Lung microvascular endothelial cell (primary cell): ENCODE measurements around the gene SLC16A9. TPM values are rescaled to one million over a fixed set of nuclear protein-coding genes. Genes with fewer than 3 reads are reported as not detected.

Experiments
- DNase-seq, 2 donors: peaks; one replicate each; pipeline versions ENCODE4 v3.0.0 to v3.0.0-alpha.2; 2010; ENCODE audit warnings: low read depth in 2 of 2
- total RNA-seq: library from RNA; depleted of rRNA; stranded (reverse); fragments of >200 nt; gene quantifications from 2 replicates; pipeline ENCODE4 v1.2.1, GENCODE V29; 2014

SLC16A9 gene
- total RNA-seq, 1 donor from 2014 or later, result not detected

DNA sequence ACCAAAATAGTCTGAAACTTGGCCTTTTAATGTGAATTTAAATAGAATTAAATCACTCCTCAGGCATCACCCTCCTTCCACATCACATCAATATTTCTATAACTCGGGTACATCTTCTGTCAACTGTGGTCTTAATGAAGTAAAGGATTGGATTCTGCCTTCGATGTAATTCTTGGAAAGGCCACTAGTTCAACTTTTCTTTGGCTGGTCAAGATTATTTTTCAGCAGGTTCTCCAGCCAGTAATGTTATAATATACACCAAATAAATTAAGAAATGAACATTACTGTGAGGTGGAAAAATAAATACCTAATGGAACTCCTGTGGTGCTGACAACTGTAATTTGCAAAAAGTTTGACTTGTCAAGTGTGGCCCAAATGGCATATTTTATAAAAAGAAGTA, 9.7 kb upstream of the SLC16A9 start:
- DNase-seq, result no peak

DNA sequence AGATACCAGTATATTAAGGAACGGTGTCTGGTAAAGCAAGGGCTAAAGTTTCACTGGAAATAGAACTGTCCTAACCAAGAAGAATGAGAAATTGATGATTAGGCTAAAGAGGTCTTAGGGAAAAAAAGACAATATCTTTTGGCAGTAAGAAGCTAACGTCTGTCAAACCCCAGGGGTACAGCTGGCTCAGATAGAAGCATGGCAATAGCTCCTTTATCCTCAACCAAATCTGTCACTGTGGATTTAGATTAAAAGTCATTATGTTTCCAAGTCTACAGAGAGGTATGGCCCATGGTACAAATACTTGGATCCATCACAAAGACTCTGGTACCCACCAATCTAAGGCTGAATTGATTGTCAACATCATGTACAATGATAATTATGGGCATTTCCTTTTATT, 8.6 kb upstream of the SLC16A9 start:
- no peak for DNase-seq

DNA sequence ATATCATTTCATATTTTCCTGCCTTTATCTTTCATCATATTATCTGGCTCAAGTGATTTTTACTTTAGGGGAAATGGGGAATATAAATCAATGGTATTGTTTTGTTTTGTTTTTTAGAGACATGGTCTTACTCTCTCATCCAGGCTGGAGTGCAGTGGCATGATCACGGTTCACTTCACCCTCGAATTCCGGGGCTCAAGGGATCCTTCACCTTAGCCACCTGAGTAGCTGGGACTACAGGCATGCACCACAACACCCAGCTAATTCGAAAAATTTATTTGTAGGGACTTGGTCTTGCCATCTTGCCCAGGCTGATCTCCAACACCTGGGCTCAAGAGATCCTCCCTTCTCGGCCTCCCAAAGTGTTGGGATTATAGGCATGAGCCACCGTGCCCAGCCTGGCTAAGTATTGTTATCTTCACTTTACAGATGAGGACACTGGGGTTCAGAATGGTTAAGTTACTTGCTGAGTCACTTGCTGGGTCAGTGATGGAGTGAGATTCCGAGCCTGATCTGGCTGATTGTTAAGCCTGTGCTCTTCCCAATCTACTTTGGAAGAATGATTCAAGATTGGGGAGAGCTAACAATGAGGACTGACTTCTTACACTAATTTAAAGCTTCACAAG, 3.7 kb upstream of the SLC16A9 start:
- DNase-seq, result no peak

DNA sequence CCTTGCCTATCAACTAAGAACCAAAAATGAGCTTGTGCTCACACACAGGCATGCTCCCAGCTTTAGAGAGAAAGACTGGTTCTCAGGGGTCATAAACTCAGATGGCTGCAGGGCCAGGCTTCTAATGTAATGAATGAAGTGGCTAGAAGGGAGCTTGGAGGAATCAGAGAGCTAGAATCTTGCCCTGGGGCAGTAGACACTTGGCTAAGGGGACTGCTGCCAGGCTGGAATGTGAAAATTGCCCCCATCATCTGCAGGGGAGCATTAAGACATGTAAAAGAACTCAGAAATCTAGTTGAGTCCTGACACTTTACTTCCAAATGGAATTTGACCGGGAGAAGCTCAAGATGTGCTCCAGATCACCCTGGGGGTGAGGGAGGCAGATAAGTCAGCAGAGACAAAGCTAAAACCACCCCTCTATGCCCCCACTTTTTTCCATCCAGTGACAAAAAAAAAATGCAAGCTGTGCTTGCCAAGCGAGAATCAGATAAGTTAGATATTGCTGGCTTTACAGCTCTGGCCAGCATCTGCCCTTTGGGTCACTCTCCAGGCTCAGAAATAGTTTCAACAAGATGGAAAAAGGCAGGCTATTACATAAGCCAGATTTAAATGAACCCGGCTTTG, 2.3 kb upstream of the SLC16A9 start:
- no peak for DNase-seq

DNA sequence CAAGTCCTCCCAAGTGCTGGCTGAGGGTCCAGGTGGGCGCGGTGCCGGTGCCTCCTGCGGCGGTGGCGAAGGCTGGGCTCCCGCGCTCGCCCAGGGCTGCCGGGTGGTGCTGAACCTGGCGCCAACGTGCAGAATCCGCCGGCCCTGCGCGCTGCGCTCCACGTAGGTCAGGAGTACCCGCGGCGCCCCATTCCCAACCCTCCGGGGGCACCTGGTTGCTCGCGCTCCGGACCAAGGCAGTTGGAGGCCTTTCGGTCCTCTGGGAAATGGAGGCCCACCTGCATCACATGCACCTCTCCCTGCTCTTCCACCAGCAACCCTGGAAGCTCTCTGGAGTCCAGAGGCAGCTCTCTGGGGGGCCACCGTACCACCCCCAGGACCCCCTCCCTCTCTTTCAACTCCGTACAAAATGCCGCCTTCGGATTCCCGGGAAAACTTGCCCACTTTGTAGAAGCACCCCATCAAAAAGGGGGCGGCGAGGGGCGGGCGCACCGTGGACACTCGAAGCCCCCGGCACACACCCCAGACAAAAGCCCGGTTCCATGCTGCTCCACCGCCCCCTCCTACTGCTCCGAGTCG, 745 bp downstream of the SLC16A9 start:
- peak in 1 of 2 donors; percentile 0 for DNase-seq

DNA sequence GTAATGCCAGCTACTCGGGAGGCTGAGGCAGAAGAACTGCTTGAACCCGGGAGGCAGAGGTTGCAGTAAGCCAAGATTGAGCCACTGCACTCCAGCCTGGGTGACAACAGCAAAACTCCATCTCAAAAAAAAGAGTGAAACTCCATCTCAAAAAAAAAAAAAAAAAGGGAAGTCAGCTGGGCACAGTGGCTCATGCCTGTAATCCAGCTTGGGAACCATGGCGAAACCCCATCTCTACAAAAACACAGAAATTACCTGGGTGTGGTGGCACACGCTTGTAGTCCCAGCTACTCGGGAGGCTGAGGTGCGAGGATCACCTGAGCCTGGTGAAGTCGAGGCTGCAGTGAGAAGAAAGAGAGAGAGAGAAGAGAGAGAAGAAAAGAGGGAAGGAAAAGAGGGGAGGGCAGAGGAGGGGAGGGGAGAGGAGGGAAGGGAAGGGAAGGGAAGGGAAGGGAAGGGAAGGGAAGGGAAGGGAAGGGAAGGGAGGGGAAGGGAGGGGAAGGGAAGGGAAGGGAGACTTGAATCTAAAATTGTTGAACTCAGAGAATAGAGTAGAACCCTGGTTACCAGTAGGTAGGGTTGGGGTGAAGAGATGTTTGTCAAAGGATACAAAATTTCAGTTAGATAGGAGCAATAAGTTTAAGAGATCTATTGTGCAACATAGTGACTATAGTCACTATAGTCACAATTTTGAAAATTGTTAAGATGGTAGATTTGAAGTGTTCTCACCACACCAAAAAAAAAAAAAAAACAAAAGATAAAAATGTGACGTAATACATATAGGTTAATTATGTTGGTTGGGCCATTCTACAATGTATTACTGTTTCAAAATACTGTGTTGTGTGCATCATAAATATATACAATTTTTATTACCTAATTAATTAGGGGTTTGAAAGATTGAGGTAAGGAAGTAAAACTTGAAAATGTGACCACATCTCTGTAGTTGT, 2.5 kb downstream of the SLC16A9 start:
- DNase-seq, result no peak

DNA sequence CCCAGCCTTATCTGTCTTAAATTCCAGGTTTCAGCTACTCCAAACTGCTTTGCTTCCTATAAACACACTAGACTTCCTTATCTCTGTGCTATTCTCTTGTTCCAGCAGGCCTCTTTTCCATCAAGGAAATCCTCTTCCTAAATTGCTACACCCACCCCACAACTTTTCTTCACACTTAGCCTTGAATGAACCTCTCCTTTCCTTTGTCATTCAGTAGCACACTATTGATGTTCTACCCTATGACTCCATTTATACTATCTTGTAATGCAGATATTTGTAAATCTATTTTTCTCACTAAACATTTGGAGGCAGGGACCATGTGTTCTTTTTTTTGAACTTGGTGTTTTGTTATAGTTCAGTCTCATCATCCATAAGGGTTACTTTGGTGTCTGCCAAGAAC, 3.7 kb downstream of the SLC16A9 start:
- no peak for DNase-seq

DNA sequence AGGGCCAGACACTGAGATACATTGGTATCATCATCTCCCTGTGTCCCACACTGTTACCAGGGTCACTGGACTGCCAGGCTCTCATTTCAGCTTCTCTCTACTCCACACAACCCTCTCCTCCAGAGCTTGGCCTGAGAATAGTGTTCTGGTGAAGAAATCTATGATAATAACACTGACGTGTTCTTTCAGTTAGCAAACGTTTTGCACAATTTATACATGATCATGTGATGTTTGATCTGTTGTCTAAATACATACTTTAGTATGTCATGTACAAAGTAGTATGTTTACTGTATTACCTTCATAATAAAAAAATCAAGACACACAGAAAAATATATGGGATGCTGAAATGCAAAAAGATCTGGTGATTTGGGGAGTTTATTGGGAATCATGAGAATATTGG, 5.0 kb downstream of the SLC16A9 start:
- DNase-seq, result no peak

DNA sequence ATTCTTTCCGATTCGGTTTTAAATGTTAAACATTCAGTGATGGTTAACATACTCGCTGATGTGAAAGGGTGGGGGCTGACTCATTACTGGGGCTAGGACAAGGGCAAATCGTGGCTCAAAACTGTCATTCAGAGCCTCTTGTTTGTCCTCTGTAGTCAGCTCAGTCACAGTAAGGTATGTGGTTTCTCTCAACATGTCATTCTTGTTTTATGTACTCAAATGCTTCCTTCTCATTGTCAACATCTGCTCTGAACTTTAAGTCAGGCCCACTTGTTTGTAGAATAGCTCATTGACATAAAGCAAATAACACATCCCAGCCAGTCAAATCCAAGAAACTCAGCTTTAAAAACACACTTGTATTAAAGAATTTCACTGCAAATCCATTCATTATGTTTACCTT, 7.3 kb downstream of the SLC16A9 start:
- no peak for DNase-seq

DNA sequence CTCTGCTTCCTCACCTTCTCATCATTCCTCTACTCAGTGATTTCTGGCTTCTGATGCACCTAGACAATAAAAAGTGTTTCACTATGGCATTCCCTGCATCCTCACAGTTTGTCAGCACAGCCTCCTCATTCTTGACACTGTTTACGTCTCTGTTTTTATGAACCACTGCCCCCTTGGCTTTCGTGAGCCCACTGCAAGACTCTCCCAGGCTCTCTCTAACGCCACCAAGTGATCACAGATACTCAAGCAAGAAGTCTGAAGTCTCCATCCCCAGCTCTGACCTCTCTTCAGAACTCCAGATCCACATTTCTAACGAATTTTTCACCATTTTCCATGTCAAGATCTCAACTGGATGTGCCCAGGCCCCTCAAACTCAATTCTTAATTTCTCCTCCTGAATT, 8.9 kb downstream of the SLC16A9 start:
- no peak for DNase-seq

DNA sequence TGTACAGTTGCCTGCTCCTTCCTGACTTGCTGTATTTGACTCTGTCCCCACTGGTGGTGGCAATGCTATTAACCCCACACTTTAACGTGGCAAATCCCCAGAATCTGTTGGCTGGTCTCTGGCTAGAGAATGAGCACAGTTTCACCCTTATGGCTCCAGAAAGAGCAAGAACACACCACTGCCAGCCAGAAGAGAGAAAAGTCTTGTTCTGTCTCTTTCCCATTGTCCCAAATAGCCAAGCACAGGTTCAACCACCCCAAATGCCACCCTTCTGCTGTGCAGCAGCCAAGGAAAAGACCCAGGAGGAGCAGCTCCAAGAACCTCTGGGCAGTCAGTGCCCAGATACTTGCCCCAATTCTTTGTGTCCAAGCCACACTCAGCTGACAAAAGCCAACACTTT, 11.3 kb downstream of the SLC16A9 start:
- no peak for DNase-seq

DNA sequence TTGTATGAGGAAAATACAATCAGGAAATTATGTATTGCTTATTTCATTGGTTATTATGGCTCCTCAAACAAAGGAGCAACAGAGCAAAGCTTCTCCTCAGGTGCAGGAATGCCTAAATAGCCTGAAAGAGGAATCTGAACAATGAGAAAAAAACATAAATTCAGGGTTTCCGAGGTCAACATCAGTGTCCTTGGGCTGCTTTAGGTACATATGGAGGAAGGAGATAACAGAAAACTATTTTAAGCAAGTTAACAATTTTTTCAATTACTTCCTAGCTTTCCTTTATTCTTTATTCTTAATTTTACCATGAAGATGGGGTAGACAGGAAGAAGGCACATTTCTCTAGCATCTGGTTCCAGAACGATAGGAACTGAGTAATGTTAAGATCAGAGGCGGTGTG, 14.0 kb downstream of the SLC16A9 start:
- DNase-seq, result no peak

DNA sequence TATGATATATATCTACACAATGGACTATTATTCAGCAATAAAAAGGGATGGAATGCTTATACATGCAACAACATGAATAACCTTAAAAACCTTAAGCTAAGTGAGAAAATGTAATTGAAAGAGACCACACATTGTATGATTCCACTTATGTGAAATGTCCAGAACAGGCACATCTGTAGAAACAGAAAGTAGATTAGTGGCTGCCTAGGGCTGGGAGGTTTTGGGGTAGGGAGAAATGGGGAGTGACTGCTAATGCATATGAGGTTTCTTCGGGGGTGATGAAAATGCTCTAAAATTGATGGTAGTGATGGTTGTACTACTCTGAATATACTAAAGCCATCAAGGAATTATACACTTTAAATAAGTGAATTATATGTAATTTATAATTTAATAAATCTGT, 14.7 kb downstream of the SLC16A9 start:
- DNase-seq, result no peak

DNA sequence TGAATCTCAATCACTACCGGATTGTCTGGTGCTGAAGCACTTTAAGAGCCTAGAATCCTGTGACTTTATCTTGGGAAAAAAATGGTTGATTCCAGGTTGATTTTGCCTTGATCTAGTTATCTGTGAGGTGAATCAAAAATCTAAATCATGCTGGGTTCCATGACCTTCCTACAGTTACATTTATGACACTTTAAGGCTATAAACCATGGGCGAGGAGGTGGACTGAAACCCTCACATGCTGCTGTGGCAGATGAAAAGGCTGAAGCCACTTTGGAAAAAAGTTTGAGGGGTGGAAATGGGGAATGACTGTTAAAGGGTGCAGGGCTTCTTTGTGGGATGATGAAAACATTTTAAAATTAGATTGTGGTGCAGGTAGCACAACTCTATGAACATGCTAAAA, 17.5 kb downstream of the SLC16A9 start:
- DNase-seq, result no peak

DNA sequence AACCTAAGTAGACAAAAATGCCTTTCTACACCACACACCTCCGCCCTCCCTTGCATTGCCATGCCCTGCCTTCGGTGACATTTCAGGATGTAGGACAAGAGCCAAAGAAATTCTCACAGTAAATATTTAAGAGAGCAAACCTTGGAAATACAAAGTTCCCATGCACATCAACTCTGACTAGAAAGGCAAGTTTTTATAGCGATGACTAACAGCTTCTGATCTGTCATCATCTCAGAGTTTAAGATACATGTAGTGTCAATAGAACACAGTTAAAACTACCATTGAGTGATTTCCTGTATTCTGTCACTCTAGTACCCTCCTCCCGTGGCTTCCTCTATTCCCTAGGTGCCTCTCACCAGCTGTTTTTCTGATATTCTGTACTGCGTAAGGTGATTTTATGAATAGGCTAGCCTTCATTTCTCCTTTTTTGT, 20.7 kb downstream of the SLC16A9 start:
- no peak for DNase-seq

DNA sequence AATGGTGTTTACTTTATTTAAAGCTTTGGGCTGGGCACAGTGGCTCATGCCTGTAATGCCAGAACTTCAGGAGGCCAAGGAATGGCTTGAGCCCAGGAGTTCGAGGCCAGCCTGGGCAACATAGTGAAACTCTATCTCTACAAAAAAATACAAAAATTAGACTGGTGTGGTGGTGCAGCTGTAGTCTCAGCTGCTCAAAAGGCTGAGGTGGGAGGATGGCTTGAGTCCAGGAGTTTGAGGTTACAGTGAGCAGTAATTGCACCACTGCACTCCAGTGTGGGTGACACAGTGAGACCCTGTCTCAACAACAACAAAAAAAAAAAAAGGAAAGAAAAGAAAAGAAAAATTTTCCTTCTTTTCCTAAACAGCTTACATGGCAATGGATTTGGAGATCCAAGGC, 22.0 kb downstream of the SLC16A9 start:
- DNase-seq, result no peak

DNA sequence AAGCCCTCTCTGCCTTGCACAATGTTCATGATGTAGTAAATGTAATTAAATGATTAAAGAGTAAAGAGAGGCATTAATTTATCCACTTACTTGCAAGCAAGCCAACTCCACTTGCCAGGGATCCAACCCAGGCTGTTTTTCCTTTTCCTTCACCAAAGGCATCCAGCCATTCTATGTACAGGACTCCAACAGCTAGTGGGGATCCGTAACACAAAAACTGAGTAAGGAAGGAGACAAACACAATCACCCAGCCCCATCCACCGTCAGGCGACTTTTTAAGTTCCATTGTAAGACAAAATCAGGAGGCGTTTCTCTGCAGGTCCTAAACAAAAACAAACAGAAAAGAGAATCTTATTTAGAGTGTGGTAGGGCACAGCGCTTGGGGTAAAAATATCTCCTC, 25.6 kb downstream of the SLC16A9 start:
- DNase-seq, result no peak

DNA sequence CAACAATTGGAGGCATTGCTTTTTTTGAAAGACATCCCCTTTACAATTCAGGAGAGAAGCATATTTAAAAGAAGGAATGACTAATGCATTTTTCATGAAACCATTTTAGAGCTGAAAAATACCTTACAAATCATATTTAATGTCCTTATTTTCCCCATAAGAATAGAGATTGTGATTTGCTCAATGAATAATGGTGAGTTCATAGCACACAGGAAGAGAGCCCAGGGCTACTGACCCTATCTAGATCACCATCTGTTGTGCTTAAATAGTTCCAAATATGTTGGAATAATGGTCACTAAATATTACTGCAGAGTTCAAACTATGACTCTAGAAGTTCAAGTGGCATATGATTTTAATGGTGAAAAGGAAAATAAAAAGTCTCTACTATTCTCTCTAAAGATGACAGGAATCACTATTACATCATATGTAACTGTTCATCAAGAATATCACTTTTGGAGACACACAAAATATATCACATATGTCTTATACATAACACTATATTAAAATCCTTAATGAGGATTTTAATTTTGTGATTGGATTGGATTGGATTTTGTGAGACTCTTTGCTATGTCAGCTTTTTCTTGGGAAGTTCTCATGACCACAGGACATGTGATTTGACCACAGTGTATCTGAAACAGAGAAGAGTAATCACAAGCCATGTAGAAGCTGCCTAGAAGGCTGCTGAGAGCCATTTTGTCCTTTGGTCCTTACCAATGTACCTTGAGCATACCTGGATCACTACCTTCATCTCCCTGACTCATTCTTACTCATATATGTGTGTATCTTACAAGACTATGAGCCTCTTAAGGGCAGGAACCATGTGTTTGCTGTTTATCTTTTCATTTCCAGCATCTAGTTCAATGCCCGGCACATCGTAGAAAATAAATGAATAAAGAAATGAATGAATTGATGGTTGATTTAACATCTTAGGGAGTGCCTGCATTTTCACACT, 26.4 kb downstream of the SLC16A9 start:
- no peak for DNase-seq

DNA sequence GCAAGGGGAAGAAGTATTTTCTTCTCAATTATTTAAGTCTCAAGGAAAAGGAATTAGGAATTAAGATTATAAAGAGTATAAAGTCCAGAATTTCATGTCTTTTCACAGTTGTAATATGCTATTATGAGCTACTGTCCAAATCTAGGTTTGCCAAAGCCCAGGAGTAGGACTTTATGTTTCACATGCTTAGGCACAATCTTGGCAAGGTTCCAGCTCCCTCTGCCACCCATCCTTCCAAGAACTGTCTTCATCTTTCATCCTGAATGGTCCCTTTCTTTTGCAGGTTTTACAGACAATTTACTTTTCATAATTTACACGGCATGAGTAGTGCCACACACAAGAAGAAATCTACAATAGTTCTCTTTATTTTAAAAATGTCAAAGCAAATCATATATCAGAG, 29.5 kb downstream of the SLC16A9 start:
- no peak for DNase-seq

DNA sequence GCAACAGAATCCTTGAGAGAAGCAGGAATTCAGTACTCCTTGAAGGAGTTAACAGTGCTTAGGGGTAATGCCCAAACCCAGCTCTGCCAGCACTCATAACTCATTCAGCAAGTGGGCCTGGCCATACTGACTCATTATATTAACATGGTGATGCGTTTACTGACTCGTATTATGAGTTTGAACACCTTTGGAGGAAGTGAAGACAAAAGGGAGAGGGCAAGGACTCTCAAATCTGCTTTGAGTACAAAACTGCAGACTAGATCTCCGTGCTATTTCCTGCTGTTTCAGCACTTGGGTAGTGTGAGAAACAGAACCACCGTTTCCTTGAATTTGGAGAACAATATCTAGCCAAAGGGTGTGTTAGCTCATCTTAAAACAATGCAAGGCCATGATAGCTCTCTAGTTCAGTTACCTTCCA, 30.8 kb downstream of the SLC16A9 start:
- DNase-seq, result no peak

DNA sequence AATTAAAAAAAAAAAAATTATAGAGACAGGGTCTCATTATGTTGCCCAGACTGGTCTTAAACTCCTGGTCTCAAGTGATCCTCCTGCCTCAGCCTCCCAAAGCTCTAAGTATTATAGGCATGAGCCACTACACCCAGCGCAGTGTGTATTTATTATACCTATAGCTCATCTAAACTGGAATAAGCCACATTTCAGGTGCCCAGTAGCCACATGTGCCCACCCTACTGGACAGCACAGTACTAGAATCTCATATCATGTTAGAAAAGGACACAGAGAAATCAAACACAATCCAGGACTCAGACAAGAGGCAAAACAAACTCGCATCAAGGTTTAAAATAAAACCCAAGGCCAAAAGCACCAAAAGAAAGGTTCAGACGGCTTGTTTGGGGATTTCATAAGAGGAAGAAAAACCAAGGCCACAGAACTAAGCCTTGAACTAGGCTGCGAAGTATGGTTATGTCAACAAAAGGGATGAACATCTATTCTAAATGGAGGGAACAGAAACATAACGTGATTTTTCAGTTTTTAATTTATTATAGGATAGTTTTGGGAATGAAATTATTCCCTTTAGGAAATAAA, 32.3 kb downstream of the SLC16A9 start:
- no peak for DNase-seq
